Non-pigmented ciliary epithelial cell (primary cell): ENCODE measurements around the gene MRPL10.

Experiments used
- DNase-seq: peaks from one replicate; pipeline ENCODE4 v3.0.0-alpha.2; 2010; ENCODE audit warnings: low read depth

MRPL10 gene

GRCh38 chr17:47812146-47812920 lies 19.0 kb downstream of the MRPL10 start:
- no peak for DNase-seq

DNA sequence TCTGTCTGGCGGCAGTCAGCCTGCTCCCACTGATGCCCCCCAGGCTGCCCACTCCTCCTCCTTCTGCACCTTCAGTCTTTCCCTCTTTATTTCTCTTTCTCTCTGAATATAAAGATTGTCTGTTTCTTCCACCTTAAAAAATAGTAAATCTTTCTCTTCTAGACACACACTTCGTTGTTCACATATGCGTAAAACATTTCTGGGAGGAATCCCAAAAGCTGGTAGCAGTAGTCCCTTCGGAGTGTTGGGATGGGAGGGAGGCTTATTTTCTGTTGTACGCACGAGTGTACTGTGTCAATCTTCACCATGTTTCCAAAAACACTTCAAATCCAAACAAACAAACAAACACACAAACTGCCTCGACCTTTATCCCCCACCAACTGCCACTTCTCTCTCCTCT lies 19.6 kb downstream of the MRPL10 start:
- DNase-seq, result no peak

DNA sequence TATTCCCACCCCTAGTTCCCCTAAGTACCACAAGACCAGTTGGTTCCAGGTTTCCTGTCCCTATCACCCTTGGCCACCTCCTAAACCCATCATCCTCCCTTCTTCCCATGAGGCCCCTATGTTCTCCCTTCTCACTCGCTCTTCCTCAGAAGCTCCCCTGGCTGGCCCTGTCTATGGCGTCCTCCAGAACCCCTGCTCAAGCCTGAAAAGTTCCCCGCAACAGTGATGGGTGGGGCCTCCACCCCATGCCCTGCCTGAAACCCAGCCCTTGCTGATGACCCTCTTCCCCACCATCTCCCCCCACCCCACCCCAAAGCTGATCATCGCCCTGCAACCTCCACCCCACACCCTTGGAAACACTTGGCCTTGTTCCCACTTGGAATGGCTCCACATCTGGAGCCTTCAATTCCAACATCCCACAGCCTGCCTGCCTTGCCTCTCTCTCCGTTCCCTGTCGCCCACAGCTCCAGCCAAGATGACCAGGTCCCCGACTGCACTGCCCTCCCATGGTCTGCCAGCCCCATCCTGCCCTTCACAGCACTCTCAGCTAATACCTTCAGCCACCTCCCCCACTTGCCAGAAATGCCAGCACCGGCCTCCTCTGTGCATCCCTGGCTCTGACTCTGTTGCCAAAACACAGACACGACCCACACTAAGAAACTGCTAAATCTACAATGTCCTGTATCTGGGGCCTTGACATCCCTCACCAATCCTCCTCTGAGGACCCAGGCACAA lies 20.3 kb downstream of the MRPL10 start:
- no peak for DNase-seq

DNA sequence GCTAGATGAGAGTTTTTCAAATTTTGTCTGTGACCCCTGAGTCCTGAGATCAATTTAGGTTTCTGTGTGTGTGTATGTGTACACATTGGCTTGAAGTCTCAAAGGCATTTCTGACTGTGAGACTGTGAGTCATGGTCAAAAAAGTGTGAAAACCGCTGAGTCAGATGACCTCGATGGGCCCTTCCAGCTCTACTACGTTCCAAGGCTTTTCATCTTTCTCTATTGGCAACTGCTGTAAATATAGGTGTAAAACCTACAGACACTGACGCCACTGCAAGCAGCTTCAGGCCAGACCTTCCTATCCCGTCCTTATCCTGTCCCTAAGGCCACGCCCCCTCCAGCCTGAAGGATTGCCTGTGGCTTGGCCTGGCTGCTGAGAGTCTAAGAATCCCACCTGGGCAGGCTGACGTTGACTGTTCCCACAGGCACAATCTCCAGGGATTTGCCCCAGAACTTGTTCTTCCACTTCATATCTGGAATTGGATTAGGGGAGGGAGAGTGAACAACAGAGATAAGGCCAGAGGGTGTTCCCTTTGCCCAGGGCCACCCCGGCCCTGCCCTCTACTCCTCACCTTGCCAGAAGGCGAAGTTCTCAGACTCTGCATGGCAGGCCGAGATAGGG lies 21.0 kb downstream of the MRPL10 start:
- DNase-seq, result peak; percentile 72

DNA sequence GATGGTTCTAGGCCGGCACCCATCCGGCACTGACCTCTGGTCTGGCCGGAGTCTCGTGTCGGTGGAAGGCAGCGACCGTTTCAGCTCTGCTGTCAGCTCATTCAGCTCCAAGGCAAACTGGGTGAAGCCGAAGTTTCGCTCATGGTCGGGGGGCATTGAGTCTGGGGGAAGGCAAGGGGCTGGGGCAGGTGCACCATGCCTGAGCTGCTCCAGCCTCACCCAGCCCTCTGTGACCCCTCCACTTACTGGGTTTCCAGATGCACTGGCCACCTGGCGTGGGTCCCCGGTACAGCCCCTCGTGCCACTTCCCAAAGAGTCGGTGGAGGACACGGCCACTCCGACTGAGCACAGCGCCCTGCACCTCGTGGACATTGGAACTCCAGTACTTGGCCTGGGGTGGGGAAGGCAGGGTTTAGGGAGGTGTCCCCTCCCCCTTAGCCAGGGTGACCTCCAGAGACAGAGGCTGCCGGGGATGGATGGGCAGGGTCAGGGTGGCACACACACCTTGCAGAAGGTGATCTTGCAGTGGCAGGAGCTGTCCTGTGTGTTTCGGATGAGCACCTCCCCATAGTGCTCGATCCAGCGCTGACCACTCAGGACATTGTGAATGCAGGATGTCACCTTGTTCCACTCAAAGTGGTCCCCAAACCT lies 22.4 kb downstream of the MRPL10 start:
- no peak for DNase-seq

DNA sequence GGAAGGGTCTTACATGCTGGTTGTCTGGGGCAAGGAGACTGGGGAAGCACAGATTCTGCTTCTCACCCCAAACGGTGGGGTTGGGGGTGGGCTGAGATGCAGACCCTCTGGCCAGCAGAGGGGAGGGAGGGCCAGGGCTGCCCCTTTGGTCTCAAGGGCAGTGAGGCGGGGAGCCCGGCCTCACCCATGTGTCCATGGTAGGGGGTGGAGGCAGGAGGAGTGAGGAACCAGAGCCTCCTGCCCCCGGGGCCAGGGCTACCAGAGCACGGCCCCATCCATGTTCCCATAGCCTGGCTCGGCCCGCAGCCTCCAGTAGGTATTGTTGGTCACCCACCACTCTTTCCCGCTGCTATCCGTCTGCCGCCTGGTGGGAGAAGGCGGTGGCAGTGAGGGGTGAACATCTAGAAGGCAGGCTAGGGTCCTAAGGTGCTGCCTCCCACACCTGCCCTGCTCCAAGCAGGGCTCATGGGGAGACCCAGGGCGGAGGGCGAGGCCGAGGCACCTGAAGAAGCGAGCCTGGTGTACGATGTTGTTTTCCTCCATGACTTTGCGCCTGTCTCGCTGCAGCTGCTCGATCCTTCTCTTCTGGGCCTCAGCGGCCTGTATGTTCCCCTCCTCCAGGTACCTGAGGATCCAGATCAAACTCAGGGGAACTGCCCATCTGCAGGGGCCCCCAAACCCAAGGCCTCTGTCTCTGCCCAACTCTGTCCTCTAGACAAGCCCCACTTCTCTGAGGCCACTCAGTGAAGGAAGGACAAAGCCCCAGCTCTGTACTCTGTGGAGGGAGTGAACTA lies 23.1 kb downstream of the MRPL10 start:
- DNase-seq, result no peak

DNA sequence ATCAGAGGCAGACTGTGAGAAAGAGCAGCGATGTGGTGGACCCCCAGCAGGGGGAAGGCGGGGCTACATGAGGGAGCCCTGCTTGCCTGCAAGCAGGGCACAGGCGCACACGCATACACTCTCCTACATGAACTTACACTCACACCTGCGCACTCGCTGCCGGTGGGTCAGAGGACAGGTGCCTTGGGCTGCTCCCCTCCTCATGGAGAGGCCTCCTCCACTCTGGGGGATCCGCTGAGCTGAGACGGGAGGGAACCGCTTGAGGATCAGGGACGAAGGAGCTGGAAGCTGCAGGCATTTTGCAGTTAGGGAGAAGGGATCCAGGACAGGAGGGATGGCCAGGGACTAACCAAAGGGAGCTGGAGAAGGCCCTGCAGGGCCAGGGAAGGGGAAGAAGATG lies 23.9 kb downstream of the MRPL10 start:
- no peak for DNase-seq

DNA sequence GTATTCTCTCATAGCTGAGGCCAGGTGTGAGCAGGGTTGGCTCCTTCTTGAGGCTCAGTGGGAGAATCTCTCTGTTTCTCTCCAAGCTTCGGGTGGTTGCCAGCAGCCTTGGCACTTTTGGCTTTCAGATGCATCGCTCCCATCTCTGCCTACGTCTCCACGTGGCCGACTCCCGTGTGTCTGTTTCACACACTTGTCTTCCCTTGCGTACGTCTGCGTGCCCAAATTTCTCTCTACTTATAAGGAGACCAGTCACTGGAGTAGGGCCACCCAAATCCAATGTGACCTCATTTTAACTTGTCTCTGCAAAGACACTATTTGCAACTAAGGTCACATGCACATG lies 24.5 kb downstream of the MRPL10 start:
- DNase-seq, result no peak

- DNase-seq, result no peak
Measured at GRCh38 chr17:47806026-47806912, 25.1 kb downstream of the MRPL10 start.

GRCh38 chr17:47804461-47804860 lies 26.9 kb downstream of the MRPL10 start:
- no peak for DNase-seq

- no peak for DNase-seq
Measured at GRCh38 chr17:47803751-47804150, 27.6 kb downstream of the MRPL10 start.

DNA sequence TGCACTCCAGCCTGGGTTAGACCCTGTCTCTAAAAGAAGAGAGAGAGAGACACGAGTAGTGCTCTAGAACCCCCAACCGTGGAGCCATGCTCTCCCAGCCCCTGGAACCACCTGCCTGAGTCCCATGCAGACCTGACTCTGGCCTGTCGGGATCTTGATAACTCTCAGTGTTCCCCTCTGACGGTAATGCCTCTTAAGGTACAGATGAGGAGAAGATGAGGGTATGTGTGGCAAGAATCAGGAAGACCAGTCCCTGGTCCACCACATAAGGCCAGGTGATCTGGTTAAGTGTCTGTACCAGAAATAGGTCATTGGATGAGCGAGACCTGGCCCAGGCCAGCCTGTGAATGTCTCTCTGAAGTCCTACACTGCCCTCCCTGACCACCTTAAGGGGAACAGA lies 28.1 kb downstream of the MRPL10 start:
- DNase-seq, result no peak

GRCh38 chr17:47802341-47803022 lies 28.9 kb downstream of the MRPL10 start:
- peak; percentile 19 for DNase-seq

- DNase-seq, result no peak
Measured at GRCh38 chr17:47801906-47802305, 29.4 kb downstream of the MRPL10 start.

DNA sequence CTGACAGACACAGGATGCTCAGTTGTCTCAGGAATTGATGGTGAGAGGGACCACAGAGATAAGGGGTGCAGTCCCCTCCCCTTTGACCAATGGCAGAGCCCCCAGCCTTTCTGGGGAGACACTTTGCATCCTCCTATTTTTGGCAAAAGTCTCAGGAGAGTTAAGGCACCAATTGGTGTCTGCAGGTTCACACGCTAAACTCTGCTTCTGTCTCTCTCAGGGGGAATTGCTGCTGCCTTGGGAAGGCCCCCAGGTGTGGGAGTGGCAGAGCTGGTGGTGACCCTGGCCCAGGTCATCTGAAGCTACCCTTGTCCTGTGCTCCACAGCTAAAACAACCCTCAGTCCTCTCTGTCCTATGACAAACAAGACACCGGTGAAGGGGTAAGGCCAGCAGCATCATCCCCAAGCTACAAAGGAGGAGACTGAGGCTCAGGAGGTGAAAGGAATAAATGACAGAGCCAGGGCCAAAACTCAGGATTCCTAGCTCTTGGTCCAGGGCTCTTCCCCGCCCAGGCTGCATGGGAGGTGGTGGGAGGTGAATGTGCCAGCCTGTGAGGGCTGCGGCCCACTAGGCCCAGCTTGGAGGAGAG lies 30.1 kb downstream of the MRPL10 start:
- DNase-seq, result no peak

- DNase-seq, result no peak
Measured at GRCh38 chr17:47800686-47801085, 30.7 kb downstream of the MRPL10 start.

DNA sequence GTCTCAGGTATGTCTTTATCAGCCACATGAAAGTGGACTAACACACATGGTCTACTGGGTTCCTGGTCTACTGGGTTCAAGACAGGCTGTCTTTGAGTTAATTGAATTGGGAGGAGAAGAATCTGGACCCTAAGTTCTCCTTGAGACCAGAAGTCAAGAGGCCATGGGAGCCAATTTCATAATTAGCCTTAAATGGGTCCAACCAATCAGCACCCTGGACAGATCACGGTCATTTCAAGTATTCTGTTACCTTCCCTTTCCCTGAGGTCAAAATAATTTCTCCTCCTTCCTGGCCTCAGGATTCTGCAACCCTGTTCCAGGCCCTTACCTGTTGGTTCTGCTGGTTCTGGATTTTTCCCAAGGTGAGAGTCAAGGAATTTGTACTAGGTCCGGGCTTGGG lies 33.5 kb downstream of the MRPL10 start:
- no peak for DNase-seq

DNA sequence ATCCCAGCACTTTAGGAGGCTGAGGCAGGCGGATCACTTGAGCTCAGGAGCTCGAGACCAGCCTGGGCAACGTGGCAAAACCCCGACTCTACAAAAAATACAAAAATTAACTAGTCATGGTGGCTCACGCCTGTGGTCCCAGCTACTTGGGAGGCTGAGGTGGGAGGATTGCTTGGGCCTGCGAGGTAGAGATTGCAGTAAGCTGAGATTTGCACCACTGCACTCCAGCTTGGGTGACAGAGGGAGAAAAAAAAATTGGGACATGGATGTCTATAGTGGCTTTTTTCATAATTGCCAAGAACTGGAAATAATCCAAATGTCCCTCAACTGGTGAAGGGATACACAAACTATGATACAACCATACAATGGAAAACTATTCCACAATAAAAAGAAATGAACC lies 38.4 kb downstream of the MRPL10 start:
- no peak for DNase-seq

DNA sequence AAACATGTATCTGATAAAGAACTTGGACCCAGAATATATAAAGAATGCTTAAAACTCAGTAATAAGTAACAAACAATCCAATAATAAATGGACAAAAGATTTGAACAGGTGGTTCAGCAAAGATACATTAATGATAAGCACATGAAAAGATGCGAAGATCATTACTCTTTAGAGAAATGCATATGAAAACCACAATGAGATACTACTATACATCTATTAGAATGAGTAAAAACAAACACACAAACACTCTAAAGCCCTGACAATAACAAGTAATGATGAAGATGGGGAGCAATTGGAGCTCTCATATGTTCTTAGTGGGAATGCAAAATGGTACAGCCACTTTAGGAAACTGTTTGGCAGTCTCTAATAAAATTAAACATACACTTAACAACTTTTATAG lies 38.9 kb downstream of the MRPL10 start:
- DNase-seq, result no peak

GRCh38 chr17:47791025-47791424 lies 40.3 kb downstream of the MRPL10 start:
- no peak for DNase-seq
